AG09319 (cell line): ENCODE measurements around the gene AREG.

Experiments used
- DNase-seq: peaks from one replicate; pipeline ENCODE4 v3.0.0-alpha.2; 2010; ENCODE audit warnings: low read depth; ENCODE audit errors: extremely low read depth
- TF ChIP-seq, protein P1 (sequence below): IDR thresholded peaks from 2 replicates; pipeline ENCODE4 v1.5.1; 2011; ENCODE audit warnings: low read depth, mild to moderate bottlenecking, inconsistent platforms, low read length, moderate library complexity

The AREG gene

GRCh38 chr4:74420863-74421262 lies 24.1 kb upstream of the AREG start:
- TF ChIP-seq, protein P1, sequence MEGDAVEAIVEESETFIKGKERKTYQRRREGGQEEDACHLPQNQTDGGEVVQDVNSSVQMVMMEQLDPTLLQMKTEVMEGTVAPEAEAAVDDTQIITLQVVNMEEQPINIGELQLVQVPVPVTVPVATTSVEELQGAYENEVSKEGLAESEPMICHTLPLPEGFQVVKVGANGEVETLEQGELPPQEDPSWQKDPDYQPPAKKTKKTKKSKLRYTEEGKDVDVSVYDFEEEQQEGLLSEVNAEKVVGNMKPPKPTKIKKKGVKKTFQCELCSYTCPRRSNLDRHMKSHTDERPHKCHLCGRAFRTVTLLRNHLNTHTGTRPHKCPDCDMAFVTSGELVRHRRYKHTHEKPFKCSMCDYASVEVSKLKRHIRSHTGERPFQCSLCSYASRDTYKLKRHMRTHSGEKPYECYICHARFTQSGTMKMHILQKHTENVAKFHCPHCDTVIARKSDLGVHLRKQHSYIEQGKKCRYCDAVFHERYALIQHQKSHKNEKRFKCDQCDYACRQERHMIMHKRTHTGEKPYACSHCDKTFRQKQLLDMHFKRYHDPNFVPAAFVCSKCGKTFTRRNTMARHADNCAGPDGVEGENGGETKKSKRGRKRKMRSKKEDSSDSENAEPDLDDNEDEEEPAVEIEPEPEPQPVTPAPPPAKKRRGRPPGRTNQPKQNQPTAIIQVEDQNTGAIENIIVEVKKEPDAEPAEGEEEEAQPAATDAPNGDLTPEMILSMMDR: no peak
- DNase-seq: no peak

DNA sequence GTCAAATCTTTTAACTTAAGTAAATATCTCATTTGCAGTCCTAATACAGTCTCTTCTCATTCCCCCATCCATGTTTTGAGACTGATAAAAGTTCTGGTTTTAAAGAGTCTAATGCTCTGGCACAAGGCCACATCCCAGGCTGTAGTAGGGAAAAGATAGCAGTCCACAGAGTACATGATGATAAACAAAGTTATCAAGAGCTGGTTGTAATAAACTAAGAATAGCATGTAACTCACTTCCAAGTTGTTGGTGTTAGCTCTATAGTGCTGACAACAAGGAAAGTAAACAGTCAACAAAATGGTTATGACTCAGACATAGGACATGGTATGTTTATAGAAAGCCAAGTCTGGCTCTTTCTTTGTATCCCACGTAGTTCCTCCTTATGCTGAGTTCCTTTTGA lies 21.8 kb upstream of the AREG start:
- DNase-seq: no peak
- TF ChIP-seq, protein P1: no peak

DNA sequence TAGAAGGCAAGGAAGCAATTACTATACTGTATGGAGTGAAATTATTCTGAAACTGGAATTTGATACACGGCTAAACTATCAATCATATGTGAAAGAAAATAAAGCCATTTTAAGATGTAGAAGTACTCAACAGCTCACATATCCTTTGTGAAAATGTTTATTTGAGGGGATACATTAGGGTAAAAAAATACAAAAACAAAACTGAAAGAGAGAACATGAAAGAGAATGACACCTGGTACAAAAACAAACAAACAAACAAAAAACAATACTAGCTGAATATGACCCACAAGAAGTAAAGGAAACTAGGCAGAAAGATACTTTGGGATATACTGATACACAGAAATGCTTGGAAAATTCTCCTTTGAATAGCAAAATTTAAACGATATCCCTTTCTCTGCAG lies 20.8 kb upstream of the AREG start:
- no peak for DNase-seq
- TF ChIP-seq, protein P1: no peak

DNA sequence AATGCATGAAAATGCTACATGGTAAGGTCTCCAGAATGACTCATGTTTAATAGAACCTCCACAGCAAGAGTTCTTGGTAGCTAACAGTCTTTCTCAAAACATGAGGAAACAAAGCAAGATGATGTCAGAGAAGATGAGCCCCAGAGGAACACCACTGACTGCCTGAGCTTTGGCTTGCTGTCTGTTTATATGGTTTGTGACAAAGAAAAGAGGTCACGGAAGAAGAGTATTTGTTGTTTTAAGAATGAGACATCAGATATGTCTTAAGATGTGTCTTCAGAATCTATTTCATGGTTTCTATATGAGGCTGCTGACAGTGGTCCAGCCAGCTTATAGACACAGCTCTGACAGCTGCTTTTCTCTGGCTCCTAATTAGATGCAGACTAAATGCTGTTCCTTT lies 18.8 kb upstream of the AREG start:
- TF ChIP-seq, protein P1: no peak
- no peak for DNase-seq

GRCh38 chr4:74428276-74428675 lies 16.7 kb upstream of the AREG start:
- TF ChIP-seq, protein P1: no peak
- no peak for DNase-seq

DNA sequence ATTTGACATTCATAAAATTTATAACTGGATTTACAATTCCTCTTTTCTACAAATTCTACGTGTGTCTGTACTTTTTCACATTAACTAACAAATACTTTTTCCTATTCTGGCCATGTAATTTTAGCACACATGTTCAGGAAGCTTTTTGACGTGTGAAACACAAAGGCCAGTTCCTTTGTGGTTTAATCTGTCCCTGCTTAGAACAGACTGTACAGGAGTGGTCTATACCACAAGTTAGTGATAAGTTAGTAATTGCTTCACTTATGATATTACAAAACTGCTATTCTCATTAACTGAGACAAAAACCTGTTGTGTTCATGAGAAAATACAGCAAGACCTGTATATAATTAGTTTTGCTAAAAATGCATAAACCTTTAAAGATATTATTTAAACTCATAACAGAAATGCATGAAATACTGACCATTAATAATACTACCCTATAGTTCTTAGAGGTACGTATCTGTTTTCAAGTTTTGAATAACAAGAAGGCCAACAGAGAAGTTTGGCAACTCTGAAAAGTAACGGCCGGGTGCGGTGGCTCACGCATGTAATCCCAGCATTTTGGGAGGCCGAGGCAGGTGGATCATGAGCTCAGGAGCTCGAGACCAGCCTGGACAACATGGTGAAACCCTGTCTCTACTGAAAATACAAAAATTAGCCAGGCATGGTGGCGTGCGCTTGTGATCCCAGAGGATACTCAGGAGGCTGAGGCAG lies 13.7 kb upstream of the AREG start:
- TF ChIP-seq, protein P1: no peak
- DNase-seq: no peak

DNA sequence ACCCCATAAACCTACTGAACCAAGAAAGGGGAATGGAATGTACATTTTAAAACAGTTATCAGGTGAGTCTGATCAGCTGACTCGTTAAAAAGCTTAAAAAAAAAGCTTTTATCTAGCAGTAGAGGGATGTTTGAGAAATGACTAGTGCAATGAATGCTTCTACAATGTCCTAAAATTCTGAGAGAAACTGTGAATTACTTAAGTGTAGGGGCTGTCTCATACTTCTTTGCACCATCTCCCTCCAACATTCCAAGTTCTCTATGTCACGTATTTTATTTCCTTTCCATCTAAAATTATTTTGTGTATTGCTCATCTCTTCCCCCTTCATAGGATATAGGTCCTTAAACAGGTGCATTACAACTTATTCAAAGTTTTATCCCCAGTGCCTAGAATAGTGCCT lies 11.9 kb upstream of the AREG start:
- TF ChIP-seq, protein P1: no peak
- DNase-seq: no peak
